Measurements from ENCODE around the gene ATP6V0C.

GRCh38 chr16:2516391-2517240 is 2.9 kb downstream of the ATP6V0C start:
- TF ChIP-seq CTCF (conservative IDR thresholded peaks at IDR 0.05) (no peak), EZH2 (IDR thresholded peaks at IDR 0.05; ENCODE audit: low read depth) (no peak)

Data from PC-9 (cell line).